GM19324 (cell line): ENCODE data around the gene OR1C1.
"Not testable (repeated sequence)": the region's sequence is repeated elsewhere in the genome, so short reads cannot be mapped to it uniquely, and the experiment has no call there.

ENCODE experiments used
- ATAC-seq: cut with Tn5 transposase; IDR thresholded peaks from one replicate; pipeline ENCODE4 v1.9.1; 2021; ENCODE audit warnings: mild to moderate bottlenecking, moderate library complexity; ENCODE audit not compliant: unreplicated experiment, low FRiP score

Gene OR1C1, protein sequence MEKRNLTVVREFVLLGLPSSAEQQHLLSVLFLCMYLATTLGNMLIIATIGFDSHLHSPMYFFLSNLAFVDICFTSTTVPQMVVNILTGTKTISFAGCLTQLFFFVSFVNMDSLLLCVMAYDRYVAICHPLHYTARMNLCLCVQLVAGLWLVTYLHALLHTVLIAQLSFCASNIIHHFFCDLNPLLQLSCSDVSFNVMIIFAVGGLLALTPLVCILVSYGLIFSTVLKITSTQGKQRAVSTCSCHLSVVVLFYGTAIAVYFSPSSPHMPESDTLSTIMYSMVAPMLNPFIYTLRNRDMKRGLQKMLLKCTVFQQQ

DNA sequence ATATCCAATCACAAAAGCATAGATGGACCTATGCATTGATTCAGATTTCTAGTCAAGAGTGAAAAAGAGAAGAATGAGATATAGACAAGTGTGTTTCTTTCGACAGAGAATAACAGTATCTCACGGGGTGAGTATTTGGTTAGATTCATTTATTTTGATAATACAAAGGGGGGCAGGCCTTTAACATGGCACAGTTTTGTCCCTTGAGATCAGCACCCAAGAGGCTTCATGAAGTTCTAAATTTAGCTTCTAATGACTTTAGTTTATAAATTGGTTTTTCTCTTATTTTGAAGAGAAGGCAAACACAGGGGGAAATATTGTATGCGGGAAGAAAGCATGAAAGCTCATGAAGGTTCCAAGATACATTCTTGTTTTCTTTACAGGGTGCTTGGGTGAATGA lies at the start of gene OR1C1:
OR1C1 (minus strand) TSS at position 101 of the 400 bp plus-strand sequence. CDS start 2,150 bp downstream, outside the sequence.
- no peak for ATAC-seq

DNA sequence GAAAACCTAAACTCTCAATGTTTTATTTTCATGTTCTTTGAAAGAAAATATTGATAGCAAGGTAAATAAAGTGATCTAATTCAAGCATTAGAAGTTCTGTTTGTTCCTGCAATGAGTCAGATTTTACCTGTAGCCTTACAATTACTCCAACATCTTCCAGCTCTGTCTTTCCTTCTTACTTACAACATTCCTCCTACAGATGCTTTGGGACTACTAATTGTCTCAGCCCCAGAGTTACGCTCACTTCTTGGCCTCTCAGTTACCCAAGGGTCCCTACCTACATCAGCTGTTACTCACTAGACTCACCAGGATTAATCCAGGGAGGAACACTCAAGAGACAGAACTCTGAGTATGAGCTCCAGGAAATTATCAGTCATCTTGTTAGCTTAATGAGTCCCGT lies 37.2 kb upstream of the OR1C1 start:
- ATAC-seq: no peak

- no peak for ATAC-seq
Observed at GRCh38 chr1:247769603-247770002, 9.2 kb upstream of the OR1C1 start.

GRCh38 chr1:247754311-247754710 lies 6.0 kb downstream of the OR1C1 start:
- not testable (repeated sequence) for ATAC-seq

DNA sequence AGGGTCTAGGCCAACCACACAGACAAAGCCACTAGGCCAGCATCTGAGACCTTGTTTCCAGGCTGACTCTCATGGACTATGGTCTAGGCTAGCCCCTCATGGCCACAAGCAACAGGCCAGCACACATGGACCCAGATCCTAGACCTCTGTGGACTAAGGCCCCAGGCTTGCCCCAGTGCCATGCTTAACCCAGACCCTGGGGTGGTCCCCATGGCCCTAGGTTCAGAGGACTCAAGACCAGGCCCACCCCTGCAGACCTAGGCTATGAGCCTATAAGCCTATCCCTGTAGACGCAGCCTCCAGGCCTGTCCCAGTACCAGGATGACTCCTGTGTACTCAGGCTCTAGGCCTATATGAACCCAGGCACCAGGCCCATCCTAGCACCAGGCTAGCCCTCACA lies 10.5 kb downstream of the OR1C1 start:
- ATAC-seq: no peak

GRCh38 chr1:247748041-247748440 lies 12.3 kb downstream of the OR1C1 start, which contains the start of gene OR14A2:
OR14A2 (minus strand) TSS chr1:247748141.
- no peak for ATAC-seq

DNA sequence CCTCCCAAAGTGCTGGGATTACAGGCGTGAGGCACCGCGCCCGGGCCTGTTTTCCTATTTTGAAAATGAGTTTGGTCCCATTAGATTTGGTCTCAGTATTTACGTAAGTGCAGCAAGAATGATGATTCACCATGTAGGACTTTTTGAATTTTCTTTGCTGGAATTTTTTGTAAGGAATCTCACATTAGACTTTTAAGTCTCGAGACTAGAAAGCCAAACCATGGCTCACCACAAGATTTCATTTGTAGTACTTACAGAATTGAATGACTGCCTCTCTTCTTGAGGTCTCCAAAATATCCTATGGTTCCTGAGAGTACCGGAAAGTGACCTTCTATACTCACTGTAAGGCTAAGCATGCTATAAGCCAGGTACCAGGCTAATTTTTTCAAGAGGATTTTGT lies 12.7 kb downstream of the OR1C1 start:
- no peak for ATAC-seq

- no peak for ATAC-seq
Observed at GRCh38 chr1:247746391-247746935, 13.9 kb downstream of the OR1C1 start.

DNA sequence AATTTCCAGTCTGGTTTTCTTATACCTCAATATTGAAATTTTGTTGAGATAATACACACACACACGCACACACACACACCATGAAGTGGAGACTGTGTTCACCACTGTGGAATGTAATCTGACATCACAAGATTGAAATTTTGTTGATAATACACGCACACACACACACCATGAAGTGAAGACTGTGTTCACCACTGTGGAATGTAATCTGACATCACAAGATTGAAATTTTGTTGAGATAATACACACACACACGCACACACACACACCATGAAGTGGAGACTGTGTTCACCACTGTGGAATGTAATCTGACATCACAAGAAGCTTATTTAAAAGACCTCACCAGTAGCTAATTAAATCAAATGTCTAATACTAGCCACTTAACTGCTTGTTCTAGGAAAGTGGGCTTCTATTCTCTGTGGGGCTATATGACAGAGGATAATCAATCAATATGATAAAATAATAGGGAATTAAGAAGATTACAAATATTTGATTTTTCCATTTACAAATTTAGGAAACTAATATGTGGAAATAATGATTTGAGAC lies 18.1 kb downstream of the OR1C1 start:
- not testable (repeated sequence) for ATAC-seq

DNA sequence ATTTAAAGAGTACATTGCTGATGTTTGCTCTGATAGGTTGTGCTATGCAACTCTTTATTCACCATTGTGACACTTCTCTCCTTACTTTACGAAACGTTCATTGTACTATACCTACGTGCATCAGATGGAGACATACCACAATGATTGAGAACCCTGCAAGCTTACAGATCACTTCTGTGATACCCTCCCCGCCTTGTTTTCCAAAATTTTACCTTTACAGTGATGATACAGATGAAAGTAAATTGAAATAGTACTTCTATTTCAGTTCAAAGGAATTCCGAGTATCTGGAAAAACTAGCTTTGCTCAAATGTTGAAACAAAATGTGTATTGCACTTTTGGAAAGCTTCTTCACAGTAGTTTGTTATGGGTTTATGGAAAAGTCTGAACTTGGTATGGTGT lies 18.6 kb downstream of the OR1C1 start:
- no peak for ATAC-seq

DNA sequence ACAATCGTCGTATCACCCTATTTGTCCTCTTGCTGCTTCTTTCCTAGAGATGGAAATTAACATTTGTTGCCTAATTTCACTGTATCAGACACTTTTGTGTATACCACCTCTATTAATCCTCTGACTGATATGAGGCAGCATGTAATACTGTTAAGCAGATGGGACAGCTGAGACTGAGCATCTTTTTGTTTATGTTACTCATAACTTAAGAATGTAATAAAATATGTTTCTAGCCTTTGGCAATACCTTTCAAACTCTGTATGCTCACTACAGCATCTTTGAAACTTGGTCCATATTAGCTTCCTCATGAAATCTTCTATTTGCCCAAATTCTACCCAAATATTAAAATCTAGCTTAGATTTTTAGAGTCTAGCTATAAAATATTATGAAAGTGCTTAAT lies 19.6 kb downstream of the OR1C1 start:
- no peak for ATAC-seq

- no peak for ATAC-seq
Observed at GRCh38 chr1:247738315-247738714, 22.0 kb downstream of the OR1C1 start, which contains the start of gene OR14K1. OR14K1 (plus strand) TSS chr1:247738615; CDS start chr1:247738615, 0 bp downstream.

GRCh38 chr1:247721222-247721621 lies 39.1 kb downstream of the OR1C1 start:
- ATAC-seq: no peak

DNA sequence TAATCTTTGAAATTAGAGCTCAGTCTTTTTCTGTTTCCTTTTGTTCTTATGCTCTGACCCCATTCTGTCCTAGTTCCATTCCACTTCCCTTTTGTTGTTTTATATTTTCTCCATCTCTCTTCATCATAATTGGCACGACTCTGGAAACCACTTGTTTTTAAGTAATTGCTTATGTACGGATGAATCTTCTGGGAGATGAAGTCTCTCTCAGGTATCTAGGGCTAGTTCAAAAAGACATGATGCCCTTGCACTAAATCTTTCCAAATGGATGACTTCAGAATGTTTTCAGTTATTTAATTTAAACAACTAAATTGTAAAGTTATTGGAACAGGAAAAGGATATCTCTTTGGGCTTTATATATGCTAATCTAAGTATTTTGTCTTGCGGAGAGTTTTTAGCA lies 43.8 kb downstream of the OR1C1 start, which contains the start of gene OR6F1:
OR6F1 (minus strand) TSS at position 101 of the 400 bp plus-strand sequence. CDS start 3,891 bp downstream, outside the sequence.
- ATAC-seq: no peak

DNA sequence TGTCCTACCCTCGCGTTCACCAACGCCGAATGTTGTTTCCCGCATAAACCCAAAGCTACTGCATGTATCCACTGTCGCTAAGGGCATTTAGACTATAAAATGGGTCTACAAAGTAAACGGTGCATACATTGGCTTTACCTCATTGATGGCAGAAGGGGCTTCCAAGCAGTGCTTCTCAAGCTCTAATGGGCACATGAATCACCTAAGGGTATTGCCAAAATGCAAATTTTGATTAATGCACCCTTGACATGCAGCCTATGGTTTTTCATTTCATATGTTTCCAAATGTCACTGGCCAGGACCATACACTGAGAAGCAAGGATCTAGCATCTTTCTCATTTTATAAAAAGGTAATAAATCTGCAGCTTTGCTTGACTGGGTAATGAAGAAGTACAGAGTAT lies 46.6 kb downstream of the OR1C1 start:
- no peak for ATAC-seq

DNA sequence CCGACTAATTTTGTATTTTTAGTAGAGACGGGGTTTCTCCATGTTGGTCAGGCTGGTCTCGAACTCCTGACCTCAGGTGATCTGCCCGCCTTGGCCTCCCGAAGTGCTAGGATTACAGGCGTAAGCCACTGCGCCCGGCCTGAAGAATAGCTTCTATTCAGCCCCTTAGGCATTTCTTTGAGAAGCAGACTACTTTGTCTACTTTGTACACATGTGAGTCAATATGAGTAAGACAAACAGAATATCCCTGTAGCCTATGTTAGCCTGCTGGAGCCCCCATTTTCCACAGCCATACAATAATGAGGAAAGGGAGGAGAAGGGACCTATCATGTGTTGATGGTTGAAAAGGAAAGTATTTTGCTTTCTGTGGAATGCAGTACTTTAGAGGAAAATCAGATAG lies 49.7 kb downstream of the OR1C1 start:
- ATAC-seq: not testable (repeated sequence)
